DOHH2 (cell line): ENCODE measurements around the gene PEAK1.

Experiments used
- CTCF ChIP-seq: fragments of 200-600 bp; sonication (generic); IDR thresholded peaks from one replicate; pipeline ENCODE4 v1.5.1; 2014; ENCODE audit warnings: antibody characterized with exemption, mild to moderate bottlenecking, low read depth, low read length; ENCODE audit not compliant: poor library complexity, severe bottlenecking
- EZH2phosphoT487 ChIP-seq: fragments of 200-600 bp; sonication (generic); IDR thresholded peaks from 2 replicates; pipeline ENCODE4 v1.6.1; 2017; ENCODE audit warnings: borderline replicate concordance, mild to moderate bottlenecking, antibody characterized with exemption, low read length, moderate library complexity, mixed read lengths

GRCh38 chr15:77346245-77347036 is 73.5 kb downstream of the PEAK1 start:
- TF ChIP-seq CTCF (no peak), EZH2phosphoT487 (no peak)
